NCI-H345 (cell line): Measurements from ENCODE around the gene TMEM14A.
"Not testable (repeated sequence)": the region's sequence is repeated elsewhere in the genome, so short reads cannot be mapped to it uniquely, and the experiment has no call there.

Experiments
- DNase-seq: peaks from one replicate; lab custom pipeline; 2025; lab: John Stamatoyannopoulos, UW

Gene TMEM14A, protein sequence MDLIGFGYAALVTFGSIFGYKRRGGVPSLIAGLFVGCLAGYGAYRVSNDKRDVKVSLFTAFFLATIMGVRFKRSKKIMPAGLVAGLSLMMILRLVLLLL

DNA sequence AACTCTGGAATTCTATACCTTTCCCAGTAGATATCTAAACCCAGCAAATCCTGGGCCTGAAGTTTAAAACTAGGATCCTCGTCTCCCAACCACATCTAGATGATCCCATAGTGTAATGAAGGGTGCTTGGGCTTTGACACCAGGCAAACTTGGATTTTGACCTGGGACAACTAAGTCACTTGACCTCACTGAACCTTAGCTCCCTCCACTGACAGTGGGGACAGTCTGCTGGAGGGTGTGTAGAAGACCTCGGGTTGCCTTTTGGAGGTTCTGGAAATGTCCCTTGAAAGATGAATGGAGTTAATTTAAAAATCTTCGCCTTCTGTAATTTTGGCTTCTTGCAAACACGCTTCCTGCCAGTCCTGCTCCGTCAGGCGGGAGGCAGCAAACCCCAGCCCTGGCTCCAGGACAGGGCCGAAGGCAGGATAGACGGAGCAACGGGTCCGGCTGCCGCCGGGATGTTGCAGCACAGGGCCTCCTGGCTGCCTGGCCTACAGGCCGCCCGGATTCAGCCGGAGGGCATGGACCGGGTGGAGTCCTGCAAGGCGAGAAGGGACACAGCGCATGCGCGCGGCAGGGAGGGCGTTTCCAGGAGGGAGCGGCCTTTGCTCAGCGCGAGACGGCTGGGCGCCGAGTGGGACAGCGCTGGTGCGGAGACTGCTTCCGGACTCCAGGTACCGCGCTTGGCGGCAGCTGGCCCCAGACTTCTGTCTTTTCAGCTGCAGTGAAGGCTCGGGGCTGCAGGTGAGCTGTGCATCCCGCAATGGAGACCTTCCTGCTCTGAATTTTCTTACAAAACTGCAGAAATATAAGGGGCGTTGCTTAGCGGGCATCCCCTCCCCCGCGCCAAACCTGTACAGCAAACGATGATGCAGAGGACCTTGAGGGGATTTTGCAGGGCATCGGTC, at the start of gene TMEM14A:
Gene TMEM14A (plus strand): TSS at position 612 of the 908 bp plus-strand sequence. CDS start 5,990 bp downstream, outside the sequence.
- peak; percentile 94 for DNase-seq

DNA sequence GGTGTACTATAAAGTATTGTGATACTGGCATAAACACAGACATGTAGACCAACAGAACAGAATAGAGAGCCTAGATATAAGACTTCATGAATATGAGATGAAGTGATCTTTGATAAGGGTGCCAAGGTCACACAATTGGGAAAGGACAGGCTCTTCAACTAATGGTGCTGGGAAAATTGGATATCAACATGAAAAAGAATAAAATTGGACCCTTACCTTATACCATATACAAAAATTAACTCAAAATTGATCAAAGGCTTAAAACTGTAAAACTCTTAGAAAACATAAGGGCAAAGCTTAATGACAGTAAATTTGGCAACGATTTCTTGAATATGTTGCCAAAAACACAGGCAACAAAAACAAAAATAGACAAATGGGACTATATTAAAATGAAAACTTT, 49.3 kb upstream of the TMEM14A start:
- DNase-seq: no peak

- no peak for DNase-seq
Measured at GRCh38 chr6:52622810-52623209, 48.1 kb upstream of the TMEM14A start.

DNA sequence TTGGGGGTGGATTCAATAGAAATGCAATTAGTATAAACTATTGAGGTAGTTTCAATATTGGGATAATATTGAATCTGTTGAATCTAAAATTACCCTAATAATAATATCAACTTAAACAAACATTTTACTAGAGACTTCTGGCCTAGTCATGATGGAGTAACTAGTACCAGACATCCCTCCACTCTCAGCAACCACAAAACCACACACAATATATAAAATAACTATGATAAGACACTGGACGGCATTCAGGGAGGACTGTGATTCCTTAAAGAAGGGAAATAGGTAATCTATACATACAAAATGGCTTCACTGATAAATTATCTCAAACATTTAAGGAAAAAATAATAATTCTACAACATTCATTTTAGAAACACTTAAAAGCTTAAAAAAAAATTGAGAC, 38.9 kb upstream of the TMEM14A start:
- no peak for DNase-seq

DNA sequence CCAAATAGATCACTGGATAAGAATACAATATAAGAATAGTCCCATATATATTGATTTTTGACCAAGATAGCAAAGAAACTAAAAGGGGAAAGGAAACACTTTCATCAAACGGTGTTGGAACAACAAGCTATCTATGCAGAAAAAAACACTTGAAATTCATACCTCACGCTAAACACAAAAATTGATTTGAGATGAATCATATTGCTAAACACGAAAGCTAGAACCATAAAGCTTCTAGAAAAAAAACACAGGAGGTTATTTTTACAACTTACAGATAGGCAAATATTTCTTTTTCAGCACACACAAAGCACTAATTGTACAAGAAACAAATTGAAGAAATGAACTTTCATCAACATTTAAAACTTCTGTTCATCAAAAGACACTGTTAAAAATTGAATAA, 36.7 kb upstream of the TMEM14A start:
- DNase-seq: no peak

DNA sequence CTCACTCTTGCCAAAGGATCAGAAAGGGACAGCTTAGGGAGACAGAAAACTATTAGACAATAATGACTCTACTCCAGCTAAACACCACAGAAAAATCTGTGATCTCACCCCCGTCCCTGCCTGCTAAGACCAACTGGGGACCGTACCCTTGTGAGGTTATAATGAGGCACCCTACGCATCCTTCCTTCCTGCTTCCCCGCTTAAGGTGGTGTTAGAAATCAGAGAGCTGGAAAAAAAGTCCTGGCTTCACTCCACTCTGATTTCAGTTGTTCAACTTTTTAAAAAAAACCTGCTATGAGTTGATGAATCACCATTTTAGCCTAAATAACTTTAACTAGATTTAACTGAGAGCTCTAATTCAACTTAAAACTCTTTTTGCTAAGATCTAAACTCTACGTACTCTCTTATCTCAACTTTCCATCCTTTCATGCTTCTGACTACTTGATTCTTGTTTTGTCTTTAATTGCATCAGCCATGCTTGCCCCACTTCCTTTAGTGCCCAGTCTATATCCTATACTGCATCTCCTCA, 35.8 kb upstream of the TMEM14A start:
- no peak for DNase-seq

DNA sequence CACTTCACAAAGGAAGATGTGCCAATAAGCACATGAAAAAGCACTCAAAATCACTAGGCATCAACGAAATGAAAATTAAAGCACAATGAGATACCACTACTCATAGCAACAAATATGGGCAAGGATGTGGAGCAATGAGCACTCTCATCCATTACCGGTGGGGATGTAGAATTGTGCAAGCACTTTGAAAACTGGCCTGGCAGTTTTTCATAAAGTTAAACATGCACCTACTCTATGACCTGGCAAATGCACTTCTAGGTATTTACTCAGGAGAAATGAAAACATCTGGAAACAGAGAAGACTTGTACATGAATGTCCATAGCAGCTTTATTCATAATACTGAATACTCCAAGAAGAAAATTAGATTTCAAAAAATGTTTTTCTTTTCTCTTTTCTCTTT, 34.1 kb upstream of the TMEM14A start:
- no peak for DNase-seq

DNA sequence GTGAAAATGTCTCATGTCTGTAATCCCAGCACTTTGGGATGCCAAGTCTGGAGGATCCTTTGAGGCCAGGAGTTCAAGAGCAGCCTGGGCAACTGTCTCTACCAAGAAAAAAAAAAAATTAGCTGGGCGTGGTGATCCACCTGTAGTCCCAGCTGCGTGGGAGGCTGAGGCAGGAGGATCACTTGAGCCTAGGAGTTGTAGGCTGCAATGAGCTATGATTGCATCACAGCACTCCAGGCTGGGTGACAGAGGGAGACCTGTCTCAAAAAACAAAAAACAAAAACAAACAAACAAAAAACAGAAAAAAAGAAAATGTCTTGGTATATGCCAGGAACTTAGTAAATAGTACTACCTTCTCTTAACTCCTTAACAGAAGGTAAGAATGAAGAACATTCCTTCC, 31.4 kb upstream of the TMEM14A start:
- DNase-seq: no peak

GRCh38 chr6:52640170-52640569, 30.7 kb upstream of the TMEM14A start:
- DNase-seq: no peak

DNA sequence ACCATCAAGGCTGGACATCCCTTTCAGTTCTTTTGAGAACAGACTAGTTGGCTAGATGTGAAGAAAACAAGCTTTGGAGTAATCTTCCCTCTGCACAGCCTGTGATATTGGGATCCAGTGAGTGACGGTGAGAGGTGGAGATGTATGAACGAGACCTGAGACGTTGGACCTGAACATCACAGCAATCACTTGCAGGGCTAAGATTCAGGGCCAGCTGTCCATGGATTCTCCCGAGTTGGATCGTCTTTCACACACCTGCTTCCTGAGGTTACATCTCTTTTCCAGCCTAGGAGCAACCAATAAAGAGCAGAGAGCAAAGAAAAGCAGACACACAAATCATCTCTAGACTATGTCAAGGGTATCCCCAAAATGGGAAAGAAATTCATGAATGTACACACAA, 30.0 kb upstream of the TMEM14A start:
- DNase-seq: no peak

DNA sequence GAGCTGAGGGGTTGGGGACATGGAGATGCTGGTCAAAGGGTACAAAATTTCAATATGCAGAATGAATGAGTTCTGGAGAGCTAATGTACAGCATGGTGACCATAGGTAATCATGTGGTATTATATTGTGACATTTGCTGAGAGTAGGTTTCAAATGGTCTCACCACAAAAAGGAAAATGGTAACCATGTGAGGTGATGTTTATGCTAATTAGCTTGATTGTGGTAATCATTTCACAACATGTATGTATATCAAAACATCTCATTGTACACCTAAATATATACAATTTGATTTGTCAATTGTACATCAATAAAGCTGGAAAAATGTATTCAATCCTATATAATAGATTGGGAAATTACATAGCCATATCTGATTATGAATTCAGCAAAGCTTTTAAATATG, 29.5 kb upstream of the TMEM14A start:
- no peak for DNase-seq

DNA sequence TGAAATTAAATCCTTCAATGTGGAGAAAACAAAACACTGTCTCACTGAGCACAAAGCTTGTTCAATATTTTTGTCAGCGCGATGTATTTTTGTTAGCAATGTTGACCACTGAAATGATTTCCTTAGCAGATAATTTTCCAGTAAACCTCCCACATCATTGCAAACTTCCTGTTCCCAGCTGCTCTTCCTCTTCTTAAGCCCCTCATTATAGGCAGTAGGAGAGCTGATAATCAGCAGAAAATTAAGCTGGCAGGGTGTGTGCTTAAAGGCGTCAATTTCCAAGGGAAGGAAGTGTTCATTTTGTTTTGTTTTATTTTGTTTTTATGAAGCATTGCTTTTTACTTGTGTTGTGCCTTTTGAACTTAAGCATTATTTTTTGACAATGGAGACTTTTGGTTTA, 29.1 kb upstream of the TMEM14A start:
- no peak for DNase-seq

GRCh38 chr6:52642368-52642767, 28.5 kb upstream of the TMEM14A start:
- DNase-seq: no peak

GRCh38 chr6:52643158-52643557, 27.8 kb upstream of the TMEM14A start:
- no peak for DNase-seq

DNA sequence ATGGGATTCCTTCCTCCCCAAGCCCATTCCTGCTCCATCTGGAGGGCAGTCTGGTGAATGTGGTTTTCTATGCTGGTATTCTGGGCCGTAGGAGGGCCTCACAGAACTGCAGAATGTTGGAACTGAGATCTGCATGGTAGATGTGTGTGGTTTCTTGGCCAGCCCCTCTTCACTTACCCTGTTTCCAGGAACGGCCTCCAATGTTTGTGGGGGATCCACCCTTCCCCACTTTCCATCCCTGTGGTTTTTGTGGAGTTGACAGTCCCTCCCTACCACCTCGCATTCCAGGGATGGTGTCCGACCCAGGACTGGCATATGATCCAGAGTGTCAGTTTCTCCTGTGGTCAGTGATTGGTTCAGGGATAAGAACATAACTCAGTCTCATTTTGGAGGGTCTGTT, 26.7 kb upstream of the TMEM14A start:
- no peak for DNase-seq

GRCh38 chr6:52645976-52646375, 24.9 kb upstream of the TMEM14A start:
- DNase-seq: no peak

DNA sequence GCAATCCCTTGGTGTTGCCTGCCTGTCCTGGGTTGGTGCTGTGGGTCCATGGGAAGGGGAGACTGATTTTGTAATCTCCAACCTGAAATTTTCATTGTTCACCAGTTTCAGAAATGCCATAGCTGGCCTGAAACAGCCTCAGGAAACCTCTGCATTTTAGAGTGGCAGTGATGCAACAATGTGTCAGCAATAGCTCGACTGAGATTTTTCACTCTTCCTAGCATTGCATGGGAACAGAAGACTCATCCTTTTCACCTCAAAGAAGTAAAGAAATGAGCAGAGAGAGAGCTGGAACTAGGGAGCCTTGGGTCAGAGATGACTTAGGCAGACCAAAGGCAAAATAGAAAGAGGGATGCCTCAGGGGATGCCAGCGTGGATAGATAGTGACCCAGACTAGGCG, 23.7 kb upstream of the TMEM14A start:
- DNase-seq: no peak

DNA sequence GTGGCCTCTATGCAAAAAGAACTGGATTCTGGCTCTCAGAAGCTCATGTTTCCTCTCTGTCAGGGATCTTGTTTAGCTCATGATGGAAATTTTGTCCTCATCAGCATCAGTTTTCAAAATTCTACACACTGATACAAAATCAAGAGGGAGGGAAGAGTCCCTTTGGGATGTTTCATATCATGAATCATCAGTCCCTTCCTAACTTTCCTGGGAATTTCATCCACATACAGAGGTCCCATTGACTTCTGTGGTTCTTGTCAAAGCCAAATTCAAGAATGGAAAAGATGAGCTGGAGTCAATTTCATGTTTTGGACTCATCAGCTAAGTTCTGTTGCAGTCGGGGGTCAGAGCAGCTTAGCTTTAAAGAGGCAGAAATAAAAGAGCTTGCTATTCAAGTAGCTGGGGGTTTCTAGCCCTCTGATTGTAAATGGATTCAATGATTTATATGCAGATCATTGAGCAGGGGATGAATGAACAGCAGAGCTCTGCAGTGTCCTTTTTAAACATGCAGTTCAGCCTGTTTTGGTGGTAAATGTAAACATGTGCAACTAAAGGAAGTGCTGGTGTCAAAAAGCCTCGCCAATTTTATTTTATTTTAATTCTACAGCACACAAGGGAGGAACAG, 21.3 kb upstream of the TMEM14A start:
- DNase-seq: no peak

DNA sequence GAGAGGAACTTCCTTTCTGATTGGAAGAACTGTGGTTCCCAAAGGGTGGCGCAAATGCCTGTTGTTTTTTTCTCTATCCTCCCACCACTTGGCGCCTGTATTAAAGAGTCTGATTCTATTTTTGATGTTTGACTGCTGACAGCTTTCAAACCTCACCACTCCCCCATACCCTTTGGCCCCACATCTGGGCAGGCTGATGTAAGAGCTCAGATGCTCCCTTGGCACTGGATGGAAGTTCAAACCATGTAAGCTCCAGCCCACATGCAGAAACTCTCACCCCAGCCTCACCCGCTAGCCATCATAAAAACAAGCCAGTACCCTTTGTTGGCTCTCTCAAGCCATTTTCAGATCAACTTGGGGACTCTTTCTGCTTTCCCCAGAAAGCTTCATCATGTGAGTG, 20.0 kb upstream of the TMEM14A start:
- DNase-seq: no peak

DNA sequence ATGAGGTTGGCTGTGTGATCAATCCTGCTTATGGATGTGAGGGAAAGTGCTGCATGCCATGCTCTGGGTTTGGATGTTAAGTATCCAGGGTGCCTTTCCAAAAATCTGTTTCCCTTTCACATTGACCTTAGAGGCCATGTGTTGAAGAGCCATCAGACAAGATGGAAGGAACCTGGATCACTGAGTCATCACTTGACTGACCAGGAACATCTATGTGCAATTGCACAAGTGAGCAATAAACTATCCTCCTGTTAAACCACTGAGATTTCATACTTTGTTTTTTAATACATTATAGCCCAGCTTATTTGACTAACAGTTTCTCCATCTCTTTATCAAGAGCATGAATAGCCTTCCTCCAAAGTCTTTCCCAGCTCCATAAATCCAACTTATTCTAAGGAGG, 17.8 kb upstream of the TMEM14A start:
- no peak for DNase-seq

DNA sequence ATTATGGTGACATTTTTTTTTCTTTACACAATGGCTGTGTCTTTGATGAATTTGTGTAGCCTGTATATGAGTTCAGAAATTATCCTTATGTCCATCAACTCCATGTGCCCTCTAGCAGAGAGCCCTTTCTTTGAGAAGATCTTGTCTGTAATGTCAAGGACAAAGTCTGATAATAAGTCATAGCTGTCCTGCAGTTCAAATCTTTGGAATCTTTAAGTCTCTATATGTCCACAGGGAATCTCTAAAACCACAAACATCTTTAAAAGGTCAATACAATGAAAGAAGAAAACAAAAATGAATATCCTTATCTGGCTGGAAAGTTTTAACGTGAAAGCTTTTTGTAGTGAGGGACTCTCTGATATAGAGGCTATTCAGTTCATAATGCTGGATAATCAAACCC, 16.9 kb upstream of the TMEM14A start:
- no peak for DNase-seq

DNA sequence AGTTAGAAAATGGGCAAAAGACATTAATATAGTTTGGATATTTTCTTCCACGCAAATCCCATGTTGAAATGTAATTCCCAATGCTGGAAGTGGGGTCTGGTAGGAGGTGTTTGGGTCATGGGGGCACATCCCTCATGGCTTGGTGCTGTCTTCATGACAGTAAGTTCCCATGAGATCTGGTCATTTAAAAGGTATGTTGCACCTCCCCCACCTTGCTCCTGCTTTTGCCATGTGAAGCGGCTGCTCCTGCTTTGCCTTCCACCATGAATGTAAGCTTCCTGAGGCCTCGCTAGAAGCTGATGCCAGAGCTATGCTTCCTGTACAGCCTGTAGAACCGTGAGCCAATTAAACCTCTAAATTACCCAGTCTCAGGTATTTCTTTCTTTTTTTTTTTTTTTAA, 16.3 kb upstream of the TMEM14A start:
- no peak for DNase-seq

DNA sequence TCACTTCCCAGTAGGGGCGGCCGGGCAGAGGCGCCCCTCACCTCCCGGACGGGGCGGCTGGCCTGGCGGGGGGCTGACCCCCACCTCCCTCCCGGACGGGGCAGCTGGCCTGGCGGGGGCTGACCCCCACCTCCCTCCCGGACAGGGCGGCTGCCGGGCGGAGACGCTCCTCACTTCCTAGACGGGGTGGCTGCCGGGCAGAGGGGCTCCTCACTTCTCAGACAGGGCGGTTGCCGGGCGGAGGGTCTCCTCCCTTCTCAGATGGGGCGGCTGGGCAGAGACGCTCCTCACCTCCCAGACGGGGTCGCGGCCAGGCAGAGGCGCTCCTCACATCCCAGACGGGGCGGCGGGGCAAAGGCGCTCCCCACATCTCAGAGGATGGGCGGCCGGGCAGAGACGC, 15.0 kb upstream of the TMEM14A start:
- DNase-seq: not testable (repeated sequence)
